Limb (tissue), 2 donors: ENCODE measurements around the gene BOD1L2.
A peak's percentile ranks its signal among the peaks of the same experiment; 100 is the strongest.

ENCODE experiments used
- DNase-seq, 2 donors: peaks; one replicate each; pipeline ENCODE4 v3.0.0-alpha.2; 2016; ENCODE audit errors: extremely low spot score in 2 of 2

The BOD1L2 gene

DNA sequence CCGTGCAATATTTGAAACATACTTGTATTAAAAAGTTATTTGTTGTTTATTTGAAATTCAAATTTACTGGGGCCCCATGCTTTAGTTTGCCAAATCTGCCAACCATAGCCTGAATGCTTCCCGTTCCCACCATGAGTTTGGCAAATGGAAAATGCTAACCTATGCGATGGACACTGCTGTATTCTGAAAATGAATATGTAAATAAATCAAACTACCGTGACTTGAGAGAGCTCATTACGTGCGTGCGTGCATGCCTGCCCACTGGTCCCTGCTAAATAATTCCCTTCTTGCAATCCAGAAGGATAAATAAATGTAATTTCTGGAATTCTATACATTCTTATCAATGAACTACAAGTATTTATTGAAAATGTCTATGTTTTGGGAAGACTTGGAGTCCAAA, 3.2 kb downstream of the BOD1L2 start:
- DNase-seq: no peak

DNA sequence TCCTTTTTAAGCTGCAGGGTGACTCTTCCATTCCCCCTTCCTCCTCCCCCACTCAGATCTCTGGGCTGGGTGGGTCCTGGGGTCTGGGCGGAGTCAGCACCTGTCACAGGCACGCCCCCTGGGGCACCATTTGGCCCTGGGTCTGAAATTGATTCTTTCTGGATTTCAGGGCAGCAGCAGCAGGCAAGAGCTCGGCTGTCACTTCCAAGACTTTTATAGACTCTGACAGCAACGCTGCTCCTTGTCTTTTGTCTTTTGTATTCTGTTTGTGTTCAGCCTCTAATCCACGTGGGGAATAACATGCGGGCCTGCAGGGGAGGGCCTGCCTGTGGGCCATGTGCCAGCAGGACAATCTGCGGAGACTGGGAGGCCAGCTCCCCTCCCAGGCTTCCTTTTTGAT, 3.9 kb downstream of the BOD1L2 start:
- DNase-seq: peak; percentile 53 to 54

DNA sequence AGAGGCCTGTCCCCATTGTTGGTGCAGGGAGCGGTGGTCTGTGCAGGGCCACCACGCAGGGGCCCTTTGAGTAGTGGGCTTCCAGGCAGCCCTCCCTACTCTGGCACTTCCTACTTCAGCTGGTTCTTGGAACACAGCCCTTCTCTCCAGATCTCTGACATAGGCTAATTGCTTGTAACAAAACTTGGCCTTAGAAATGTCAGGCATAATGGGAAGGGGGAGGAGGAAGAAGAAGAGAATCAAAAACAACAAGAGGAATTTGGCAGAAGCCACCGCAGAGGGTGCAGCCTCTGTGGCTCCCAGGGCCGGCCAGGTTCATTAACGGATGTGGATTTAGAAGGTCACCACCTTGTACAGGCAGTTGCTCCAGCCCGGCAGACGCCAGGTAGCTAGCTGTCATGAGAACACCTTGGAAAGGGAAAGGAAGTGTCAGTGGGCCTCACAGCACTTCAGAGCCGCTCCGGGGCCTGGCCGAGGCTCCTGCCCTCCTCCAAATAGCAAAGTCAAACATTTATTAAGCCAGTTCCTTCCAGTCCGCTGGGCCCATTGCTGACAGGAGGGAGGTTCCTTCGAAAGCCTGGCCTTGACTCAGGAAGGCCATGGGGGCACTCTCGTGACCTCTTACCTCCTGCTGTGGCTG, 7.4 kb downstream of the BOD1L2 start:
- DNase-seq: no peak

DNA sequence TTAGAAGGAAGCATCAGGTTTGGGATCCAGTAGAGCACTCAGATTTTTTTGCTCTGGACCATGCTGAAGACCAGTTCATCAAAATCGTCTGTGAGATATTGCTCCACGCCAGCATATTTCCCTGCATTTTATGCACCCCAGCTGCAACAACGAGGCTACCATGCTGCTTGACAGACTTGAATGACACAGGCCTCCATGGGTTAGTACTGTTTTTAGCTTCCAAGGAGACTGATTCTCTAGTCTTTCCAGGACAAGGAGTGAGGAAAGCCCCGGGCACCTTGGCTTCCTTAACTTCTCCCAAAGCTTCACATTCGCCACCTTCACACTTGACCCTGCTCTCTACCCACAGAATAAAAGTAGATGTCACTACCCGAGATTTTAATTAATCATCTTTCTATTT, 17.5 kb downstream of the BOD1L2 start:
- no peak for DNase-seq

DNA sequence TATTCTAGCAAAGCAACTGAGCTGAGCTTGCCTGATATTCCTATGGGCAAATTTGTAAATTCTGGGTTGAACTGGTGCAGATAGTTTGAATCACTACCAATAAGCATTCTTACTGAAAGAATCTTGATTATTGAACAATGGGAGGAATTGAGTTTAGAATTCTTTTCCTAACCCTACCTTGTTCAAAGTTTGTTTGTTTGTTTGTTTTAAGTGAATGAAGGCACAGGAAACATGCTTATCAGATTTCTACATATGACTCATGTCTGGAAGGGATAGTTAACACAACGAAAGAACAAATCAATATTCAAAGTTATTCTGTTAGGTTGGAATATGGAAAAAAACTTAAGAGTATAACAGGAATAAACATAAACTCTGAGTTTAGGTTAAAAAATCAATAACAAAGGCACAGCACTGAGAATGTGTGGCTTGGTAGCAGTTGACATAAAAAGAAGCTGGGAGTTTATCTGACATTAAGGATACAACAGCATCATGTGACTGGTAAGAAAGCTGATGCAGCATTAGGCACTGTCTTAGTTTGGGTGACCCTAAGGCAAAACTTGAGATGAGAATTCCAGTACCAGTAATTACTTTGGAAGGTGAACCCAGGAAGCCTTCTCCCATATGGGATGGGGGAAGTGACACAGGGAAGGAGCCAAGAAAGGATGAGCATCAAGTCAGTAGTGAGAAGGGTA, 20.9 kb downstream of the BOD1L2 start:
- no peak for DNase-seq

DNA sequence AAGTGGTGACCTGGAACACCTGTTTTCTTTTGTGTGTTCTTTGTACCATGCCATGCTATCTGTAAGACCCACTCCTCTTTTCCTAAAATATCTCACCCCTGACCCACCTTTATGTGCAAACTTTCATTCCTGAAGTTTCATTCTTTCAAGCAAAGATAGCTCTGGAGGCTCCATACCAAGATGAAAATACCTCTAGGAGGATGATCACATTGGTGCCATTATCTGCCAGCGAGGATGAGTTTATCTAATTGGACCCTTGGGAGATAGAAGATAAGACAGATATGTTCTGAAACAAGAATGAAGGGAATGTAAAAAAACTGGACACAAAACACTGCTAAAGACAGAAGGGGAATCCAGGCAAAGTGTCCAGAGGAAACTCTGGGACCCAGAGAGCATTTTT, 24.1 kb downstream of the BOD1L2 start:
- no peak for DNase-seq

DNA sequence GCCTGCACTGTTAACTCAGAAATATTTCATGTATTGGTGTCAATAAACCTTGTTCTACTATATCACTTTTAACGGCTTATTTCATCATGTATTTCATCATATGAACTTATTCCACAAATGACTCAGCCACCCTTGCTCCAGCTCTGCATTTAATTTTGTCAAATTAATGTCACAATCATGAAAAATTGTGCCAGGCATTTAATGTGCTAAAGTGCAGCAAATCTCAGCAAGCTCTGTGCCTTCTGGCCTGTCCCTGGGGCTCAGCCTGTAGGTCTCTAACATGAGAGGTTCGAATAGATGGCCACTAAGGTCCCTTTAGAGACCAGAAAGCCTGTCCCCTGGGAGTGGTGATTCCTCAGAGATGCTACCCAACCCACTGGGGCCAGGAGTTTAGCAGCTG, 28.6 kb downstream of the BOD1L2 start:
- DNase-seq: no peak

DNA sequence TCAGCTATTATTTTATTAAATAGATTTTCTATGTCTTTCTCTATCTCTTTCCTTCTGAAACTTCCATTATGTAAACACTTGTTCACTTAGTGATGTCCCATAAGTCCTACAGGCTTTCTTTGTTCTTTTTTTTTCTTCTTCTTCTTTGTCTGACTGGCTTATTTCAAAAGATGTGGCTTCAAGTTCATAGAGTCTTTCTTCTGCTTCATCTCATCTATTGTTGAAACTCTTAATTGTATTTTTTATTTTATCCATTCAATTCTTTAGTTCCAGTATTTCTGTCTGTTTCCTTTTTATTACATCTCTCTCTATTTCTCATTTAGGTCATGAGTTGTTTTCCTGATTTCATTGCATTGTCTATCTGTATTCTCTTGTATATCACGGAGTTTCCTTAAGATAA, 38.5 kb downstream of the BOD1L2 start:
- no peak for DNase-seq

DNA sequence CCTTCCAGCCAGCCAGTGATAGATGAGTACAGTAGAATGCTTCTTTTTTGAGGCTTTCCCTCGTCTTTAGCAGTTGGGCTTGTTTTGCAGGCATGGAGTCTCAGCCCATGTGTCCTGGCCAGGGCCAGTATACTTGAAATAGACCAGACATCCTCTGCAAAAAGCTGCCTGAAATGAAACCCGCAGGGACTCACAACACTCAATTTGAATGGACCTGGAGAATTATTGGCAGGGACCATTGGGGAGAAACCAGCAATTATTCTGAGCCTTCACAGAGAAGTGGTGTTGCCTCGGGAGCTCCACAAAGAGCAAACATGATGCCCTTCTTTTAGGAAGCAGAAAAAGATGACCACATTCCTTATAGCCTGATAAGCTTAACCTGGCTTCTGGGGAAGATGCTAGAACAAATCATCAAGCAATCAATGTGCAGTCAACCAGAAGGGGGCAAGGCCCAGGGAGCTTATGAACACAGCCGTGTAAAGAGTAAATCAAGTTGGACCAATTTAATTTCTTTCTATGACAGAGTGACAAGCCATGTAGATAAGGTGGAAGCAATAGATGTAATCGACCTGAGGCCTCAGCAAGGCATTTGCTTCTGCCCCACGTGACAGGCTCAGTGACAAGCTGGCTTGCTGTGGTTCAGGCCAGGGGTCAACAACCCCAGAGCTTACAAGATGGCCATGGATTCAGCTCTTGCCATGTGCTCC, 42.1 kb downstream of the BOD1L2 start:
- DNase-seq: no peak

DNA sequence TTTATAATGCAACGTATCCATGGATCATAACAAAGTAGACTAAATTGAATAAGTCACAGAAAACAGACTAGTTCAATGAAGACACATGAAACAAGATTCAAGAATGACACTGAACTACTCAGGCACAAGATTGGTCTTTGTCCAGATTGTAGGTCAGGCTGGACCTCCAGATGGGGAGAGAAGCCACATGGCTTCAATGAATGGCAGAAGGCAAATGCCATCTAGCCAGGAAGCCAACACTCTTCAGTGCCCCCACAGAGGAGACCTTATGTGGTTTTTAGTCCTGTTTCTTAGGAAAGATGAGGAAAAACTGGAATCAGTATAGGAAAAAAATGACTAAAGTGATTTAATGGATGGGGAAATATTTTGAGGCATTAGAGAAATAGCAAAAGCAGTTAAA, 43.1 kb downstream of the BOD1L2 start:
- DNase-seq: no peak

DNA sequence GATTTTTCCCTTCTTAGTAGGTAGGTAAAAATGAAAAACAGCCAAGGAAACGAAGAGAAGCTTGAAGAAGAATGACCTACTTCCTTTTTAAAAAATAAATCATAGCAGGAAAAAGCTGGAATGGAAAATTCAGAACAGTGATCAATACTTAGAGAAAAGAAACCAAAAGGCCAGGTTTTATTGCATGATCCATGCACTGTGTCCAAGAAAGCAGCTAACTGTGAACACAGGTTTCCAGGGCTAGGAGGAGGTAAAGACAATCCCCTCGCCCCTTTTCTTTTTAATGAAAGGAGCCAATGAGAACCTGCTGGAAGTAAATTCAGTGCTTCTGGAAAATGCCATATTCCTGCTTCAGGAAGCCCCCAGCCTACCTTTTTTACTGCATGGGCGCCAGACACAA, 47.2 kb downstream of the BOD1L2 start:
- no peak for DNase-seq

DNA sequence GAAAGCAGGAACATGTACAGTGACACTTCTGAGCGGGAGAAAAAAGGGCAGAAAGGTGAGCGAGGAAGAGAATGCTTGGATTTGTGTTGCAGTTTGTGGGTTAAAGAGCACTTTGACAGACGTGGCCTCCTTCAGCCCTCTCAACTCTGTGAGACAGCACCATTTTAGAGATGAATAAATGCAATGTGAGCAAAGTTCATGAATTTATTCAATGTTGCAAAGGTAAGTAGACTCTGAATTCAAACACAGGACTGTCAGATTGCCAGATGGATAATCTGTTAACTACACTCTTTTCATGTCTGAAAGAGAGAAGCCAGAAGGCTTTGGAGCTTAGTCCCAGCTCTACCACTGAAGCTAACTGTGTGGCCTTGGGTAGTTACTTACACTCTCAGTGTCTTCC, 47.7 kb downstream of the BOD1L2 start:
- DNase-seq: no peak

DNA sequence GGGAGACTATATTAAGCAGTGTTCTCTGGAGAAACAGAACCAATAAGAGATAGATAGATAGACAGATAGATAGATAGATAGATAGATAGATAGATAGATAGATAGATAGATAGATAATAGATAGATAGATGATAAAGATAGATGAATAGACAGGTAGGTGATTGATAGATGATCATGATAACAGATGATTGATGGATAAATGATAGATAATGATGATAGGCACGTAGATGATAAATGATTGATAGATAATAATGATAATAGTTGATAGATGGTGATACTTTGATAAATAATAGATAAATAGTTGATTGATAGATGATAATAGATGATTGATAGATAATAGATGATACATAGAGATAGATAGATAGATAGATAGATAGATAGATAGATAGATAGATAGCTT, 48.5 kb downstream of the BOD1L2 start:
- DNase-seq: no peak

DNA sequence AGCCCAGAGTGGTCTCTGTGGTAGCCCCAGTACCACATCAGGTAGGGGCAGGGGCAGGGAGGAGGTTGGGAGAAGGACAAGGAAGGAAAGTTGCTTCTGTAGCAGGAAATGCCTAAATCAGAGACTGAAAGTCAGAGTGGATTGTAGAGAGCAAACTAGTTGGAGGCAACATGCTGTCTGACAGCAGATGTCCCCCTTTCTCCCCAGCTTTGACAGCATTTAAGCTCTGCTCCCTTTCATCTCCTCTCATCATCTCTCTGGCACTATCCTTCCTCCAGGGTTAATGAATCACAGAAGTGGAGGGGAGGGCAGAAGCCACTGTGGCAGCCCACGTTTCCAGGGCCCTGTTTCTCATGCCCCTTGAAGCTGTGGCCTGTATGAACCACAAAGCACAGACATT, 50.4 kb downstream of the BOD1L2 start:
- no peak for DNase-seq

DNA sequence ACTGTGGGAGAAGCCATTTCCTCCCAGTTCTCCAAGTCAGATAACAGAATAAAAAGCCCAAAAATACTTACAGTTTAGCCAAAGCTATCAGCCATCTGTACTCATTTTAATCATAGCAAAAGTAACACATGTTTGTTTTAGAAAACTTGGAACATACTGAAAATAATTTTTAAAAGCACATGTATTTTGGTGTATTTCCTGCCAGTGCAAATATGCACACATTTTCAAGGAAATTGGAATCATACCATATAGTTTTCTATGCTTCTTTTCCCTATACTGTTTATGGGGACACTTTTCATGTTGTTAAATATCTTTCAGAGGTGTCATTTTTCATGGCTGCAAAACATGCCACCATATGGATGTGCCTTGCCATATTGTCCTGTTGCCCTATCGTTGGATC, 51.2 kb downstream of the BOD1L2 start:
- no peak for DNase-seq
